ENCODE data around the gene ARFGAP1.
"Not testable (repeated sequence)": the region's sequence is repeated elsewhere in the genome, so short reads cannot be mapped to it uniquely, and the experiment has no call there.

ARFGAP1 gene

DNA sequence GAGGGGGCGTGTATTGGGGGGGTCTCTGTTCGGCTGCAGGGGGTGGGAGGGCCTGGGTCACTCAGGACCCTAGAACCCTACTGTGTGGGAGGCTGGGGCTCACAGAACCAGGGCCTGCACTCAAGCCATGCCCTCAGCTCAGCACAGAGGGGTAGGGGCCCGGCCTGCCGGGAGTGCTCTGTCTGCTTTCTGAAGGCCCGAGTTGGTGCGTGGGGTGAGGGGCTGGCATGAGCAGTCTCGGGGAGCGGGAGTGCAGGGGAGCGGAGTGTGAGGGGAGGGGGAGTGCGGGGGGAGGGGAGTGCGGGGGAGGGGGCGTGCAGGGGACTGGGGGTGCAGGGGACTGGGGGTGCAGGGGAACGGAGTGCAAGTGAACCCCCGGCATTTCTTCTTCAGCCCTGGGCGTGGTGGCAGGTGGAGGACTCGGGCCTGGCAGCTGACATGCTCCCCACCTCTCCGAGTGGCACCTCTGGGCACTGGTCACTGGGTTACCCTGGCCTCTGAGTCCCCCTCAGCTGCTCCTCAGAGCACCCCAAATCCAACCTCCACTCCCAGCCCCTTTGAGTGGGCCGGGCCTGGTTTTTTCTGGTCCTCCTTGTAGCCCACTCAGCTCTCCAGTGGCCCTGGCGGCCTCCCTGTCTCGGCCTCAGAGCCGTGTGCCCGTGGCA lies 21.4 kb downstream of the ARFGAP1 start:
- peaks cover 2% of the 10 kb centered on the region for H3K4me1 Mint-ChIP-seq
- peaks cover 15% of the 10 kb centered on the region for H3K27me3 Mint-ChIP-seq
- no peak overlapping the region for H3K4me3 Mint-ChIP-seq
- no peaks in the 10 kb centered on the region for H3K9me3 Mint-ChIP-seq
- no peak for ATAC-seq
- H3K36me3 Mint-ChIP-seq (ENCODE audit: low read depth), result no peaks in the 10 kb centered on the region
- no peak for DNase-seq
- no peak overlapping the region for H3K27ac Mint-ChIP-seq

DNA sequence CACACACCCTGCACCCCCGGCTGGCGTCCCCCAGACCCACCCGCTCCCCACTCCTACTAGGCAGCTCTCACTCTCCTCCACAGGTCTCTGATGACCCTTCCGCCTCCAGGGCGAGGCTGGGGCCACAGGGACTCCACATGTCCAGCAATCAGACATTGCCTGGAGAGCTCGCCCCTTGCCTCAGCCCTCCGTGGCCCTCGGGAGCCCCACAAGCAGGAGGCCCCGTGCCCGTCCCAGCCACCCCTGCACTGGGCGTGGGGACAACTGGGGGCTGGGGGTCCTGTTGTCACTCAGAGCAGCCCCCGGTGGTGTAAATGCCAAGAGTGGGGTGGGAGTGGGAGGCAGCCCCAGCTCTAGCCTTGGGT lies 21.9 kb downstream of the ARFGAP1 start:
- no peaks in the 10 kb centered on the region for H3K9me3 Mint-ChIP-seq

DNA sequence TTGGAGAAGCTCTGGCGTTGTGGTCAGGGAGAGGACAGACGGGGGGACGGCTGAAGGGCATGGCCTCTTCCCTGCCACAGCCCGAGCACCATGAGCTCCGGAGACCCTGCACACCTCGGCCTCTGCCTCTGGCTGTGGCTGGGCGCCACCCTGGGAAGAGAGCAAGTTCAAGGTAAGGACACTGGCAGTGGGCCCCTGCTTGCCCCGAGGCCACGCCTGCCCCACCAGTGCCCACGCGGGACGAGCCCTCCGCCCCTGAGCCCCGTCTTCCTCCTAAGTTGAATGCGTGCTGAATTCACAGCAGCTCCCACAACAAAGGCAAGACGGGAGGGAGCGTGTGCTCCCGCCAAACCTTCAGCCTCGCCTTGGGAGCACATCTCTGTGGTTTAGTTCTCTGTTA lies 22.4 kb downstream of the ARFGAP1 start:
- Mint-ChIP-seq H3K27ac (no peak overlapping the region), H3K4me1 (peaks cover 2% of the 10 kb centered on the region), H3K27me3 (peaks cover 20% of the 10 kb centered on the region), H3K9me3 (no peaks in the 10 kb centered on the region), H3K4me3 (no peak overlapping the region), H3K36me3 (ENCODE audit: low read depth) (no peaks in the 10 kb centered on the region)
- ATAC-seq (no peak), DNase-seq (no peak)

More for the DNA sequence above, 21.9 kb downstream of the ARFGAP1 start:
- ATAC-seq, result no peak
- Mint-ChIP-seq H3K4me1 (peaks cover 2% of the 10 kb centered on the region), H3K27ac (no peak overlapping the region), H3K36me3 (ENCODE audit: low read depth) (no peaks in the 10 kb centered on the region), H3K4me3 (no peak overlapping the region), H3K27me3 (peaks cover 20% of the 10 kb centered on the region)
- DNase-seq, result no peak

DNA sequence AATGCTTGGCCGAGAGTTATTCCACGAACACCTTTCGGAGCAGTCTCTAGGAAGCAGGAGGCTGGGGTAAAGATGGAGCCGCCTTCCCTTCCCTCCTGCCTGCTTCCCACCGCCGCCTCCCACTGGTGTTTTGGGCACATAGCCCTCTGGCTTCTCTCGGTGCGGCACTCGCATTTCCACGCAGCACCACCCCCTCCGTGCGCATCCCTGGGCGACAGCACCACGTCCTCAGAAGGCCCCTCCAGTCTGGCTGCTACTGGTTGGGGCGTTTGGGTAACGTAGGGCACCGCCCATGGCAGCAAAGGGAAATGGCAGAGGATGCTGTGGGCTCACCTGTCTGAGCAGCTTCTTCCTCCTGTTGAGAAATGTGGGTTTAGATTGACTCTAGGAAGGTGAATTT lies 22.8 kb downstream of the ARFGAP1 start:
- H3K27ac Mint-ChIP-seq, result no peak overlapping the region
- no peaks in the 10 kb centered on the region for H3K9me3 Mint-ChIP-seq
- ATAC-seq (no peak), DNase-seq (no peak)
- peaks cover 24% of the 10 kb centered on the region for H3K27me3 Mint-ChIP-seq
- no peaks in the 10 kb centered on the region for H3K36me3 Mint-ChIP-seq (ENCODE audit: low read depth)
- H3K4me1 Mint-ChIP-seq, result peaks cover 2% of the 10 kb centered on the region
- no peak overlapping the region for H3K4me3 Mint-ChIP-seq

DNA sequence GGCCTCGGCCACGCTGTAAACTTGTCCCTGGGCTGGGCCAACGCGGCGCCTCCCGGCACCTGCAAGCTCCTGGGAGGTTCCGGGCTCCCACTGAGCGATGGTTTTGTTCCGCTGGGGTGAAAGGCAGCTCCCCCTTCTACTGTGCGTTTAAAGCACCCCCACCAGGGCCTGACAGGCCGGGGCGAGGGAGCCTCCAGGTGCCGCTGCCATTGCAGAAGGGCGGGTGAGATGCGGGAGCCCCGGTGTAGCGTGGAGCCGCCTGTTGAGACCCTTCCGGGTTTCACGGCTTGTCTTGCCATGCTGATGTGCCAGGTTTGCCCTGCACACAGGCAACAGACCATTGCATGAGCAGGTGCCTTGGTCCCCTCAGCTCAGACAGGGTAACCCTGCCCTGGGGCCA lies 23.2 kb downstream of the ARFGAP1 start:
- peaks cover 2% of the 10 kb centered on the region for H3K4me1 Mint-ChIP-seq
- no peak for ATAC-seq
- no peak for DNase-seq
- H3K27me3 Mint-ChIP-seq, result peaks cover 24% of the 10 kb centered on the region
- H3K9me3 Mint-ChIP-seq, result no peaks in the 10 kb centered on the region
- H3K27ac Mint-ChIP-seq, result no peak overlapping the region
- no peaks in the 10 kb centered on the region for H3K36me3 Mint-ChIP-seq (ENCODE audit: low read depth)
- no peak overlapping the region for H3K4me3 Mint-ChIP-seq

DNA sequence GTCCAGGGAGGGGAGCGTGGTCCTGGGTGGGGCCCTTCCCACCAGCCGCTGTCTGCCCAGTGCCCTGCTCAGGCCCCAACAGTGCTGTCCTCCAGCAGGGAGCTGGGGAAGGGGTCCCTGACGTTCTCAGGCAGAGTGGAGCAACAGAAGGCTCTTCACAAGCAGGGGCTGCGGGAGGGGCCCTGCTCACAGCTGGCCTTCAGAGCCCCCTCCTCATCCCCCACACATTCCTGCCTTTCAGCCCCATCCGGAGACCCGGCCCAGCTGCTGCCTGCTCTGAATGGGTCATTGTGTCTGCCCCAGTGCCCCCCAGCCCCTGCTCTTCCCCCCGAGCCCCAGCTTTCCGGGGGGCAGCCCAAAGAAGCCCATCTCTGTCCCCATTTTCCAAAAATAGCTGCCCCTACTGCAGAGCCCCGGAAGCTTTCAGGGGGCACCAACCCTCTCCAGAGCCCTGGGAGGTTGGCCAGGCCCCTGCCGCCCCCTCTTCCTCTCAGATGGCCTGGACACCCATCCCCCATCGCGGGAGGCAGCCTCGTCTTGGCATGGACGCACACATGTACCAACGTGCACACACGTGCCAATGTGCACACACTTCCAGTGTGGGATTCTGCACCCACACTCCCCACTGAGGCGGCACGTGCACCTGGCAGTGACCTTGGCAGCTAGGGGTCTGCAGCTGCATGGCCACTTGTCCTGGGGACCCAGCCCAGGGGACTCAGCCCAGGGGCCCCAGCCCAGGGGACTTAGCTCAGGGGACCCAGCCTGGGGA lies 24.1 kb downstream of the ARFGAP1 start:
- no peaks in the 10 kb centered on the region for H3K36me3 Mint-ChIP-seq (ENCODE audit: low read depth)
- no peak for ATAC-seq
- DNase-seq, result no peak
- peaks cover 4% of the 10 kb centered on the region for H3K9me3 Mint-ChIP-seq
- no peak overlapping the region for H3K4me3 Mint-ChIP-seq
- peaks cover 30% of the 10 kb centered on the region for H3K27me3 Mint-ChIP-seq
- H3K4me1 Mint-ChIP-seq, result peaks cover 2% of the 10 kb centered on the region
- no peak overlapping the region for H3K27ac Mint-ChIP-seq

DNA sequence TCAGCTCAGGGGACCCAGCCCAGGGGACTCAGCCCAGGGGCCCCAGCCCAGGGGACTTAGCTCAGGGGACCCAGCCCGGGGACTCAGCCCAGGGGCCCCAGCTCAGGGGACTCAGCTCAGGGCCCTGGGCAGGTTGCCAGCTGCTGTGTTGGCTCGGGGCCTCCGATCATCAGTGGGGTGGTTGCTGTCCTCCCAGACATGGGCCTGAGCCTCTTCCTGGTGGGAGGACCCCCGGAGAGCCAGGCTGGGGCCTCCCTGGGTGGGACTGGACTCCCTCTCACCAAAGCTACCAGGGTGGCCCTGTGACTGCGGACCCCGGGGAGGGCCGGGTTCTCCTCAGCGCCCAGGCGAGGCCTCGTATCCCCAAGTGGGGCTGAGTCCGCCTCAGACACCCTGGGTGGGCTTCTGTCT lies 24.8 kb downstream of the ARFGAP1 start:
- no peak for ATAC-seq
- H3K4me1 Mint-ChIP-seq, result peaks cover 2% of the 10 kb centered on the region

DNA sequence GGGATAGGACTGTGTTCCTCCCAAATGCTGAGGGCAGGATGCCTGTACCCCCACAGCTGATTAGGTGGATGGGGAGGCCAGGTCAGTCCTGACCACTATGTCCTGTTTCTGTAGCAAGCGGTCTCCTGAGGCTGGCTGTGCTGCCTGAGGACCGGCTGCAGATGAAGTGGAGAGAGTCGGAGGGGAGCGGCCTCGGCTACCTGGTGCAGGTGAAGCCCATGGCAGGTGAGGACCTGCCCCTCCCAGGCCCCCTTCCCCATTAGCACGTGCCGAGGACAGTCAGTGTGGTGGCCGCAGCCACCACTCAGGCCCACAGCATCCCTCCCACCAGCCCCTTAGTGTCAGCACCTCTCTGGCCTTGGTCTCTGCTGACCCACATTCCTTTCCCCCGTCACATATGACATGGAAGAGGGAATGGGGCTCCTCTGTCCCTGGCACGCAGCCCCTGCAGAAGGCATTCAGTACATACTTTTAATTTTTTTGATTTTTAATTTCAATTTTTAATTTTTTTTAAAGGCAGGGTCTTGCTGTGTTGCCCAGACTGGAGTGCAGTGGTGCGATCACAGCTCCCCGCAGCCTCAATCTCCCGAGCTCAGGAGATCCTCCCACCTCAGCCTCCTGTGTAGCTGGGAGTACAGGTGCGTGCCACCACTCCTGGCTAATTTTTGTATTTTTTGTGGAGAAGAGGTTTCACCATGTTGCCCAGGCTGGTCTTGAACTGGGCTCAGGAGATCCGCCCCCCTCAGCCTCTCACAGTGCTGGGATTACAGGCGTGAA lies 25.4 kb downstream of the ARFGAP1 start:
- no peaks in the 10 kb centered on the region for H3K36me3 Mint-ChIP-seq (ENCODE audit: low read depth)
- no peak for DNase-seq
- H3K27ac Mint-ChIP-seq, result no peak overlapping the region
- H3K9me3 Mint-ChIP-seq, result peaks cover 7% of the 10 kb centered on the region
- H3K4me1 Mint-ChIP-seq, result peaks cover 2% of the 10 kb centered on the region
- peaks cover 30% of the 10 kb centered on the region for H3K27me3 Mint-ChIP-seq
- no peak overlapping the region for H3K4me3 Mint-ChIP-seq
- ATAC-seq, result no peak

More for the DNA sequence above, 24.8 kb downstream of the ARFGAP1 start:
- H3K27ac Mint-ChIP-seq, result no peak overlapping the region
- H3K36me3 Mint-ChIP-seq (ENCODE audit: low read depth), result no peaks in the 10 kb centered on the region
- peaks cover 30% of the 10 kb centered on the region for H3K27me3 Mint-ChIP-seq
- H3K9me3 Mint-ChIP-seq, result peaks cover 7% of the 10 kb centered on the region
- no peak overlapping the region for H3K4me3 Mint-ChIP-seq
- DNase-seq, result no peak

DNA sequence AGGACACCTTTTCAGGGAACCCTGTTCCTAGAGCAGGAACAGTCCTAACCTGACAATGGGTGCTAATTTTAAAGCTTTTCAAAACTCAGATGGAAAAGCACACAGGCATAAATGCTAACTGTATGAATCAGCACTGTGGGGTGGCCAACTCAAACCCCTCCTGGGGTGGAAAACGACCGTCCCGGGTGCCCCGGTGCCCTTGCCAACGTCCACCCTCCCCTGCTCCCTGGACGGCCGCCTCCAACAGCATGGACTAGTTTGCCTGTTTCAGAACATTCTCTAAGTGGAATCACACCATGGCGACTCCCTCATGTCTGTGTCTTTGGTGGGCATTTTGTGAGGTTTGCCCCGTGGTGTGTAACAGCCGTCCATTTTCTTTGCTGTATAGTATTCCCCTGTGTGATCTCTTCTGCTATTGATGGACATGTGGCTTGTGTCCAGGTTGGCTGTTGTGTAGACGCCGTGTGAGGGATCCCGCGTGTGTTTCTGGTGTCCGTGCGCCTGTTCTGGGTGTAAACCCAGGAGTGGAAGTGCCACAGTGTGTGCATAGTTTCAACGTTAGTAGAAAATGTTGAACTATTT lies 26.2 kb downstream of the ARFGAP1 start:
- Mint-ChIP-seq H3K27ac (no peak overlapping the region), H3K4me3 (no peak overlapping the region), H3K36me3 (ENCODE audit: low read depth) (no peaks in the 10 kb centered on the region), H3K4me1 (peaks cover 2% of the 10 kb centered on the region), H3K9me3 (peaks cover 7% of the 10 kb centered on the region), H3K27me3 (peaks cover 30% of the 10 kb centered on the region)
- DNase-seq (no peak), ATAC-seq (no peak)

DNA sequence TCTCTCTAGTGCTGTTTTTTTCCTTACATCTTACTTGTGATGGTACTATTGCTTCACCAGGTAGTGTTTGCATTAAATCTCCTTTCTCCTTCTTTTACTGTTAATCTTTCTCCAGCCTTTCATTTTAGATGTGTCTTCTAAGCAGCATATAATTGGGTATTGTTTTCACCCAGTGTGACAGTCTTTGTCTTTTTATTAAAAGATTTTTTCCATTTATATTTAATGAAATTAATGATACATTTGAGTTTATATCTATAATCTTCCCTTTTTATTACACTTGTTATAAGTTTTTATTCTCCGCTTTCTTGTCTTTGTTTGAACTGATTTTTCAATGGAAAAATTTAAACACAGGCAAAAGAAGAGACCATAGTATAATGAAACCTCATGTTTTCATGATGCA lies 29.1 kb downstream of the ARFGAP1 start:
- Mint-ChIP-seq H3K27me3 (peaks cover 26% of the 10 kb centered on the region), H3K36me3 (ENCODE audit: low read depth) (no peaks in the 10 kb centered on the region), H3K9me3 (peaks cover 7% of the 10 kb centered on the region), H3K4me3 (no peak overlapping the region), H3K27ac (no peak overlapping the region), H3K4me1 (no peaks in the 10 kb centered on the region)
- ATAC-seq (no peak), DNase-seq (no peak)

DNA sequence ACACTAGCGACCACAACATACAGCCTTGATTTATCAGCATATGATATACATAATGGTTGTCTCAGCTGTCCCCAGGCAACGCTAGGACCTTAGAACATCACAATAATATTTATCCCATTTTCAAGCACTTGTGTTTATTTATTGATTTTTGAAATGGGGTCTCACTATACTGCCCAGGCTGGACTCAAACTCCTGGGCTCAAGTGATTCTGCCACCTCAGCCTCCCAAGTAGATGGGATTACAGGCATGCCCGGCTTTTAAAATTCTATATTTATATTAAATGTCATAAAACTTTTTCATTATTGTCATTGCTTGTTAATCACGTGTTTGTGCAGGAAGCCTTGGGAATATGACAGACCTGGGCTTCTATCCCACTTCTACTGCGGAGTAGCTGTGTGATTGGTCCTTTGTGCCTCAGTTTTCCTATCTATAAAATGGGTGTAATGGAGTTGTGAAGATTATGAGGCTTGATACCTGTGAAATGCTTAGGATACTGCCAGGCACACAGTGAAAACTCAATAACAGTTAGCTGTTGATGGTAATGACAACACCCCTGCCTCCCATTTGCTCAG lies 30.6 kb downstream of the ARFGAP1 start:
- ATAC-seq, result no peak

DNA sequence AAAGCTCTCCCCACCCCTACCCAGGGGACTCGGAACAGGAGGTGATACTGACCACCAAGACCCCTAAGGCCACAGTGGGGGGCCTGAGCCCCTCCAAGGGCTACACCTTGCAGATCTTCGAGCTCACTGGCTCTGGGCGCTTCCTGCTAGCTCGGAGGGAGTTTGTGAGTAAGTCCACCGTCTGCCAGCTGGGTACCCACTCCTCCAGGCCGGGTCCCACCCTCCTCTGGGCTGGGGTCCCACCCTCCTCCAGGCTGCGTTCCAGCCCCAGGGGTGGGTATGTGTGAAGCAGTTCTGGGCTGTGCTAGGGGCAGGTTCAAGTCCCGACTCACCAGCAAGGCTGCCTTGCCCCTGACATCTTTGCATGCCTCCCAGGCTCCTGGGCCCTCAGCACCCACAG lies 32.8 kb downstream of the ARFGAP1 start:
- H3K9me3 Mint-ChIP-seq, result peaks cover 7% of the 10 kb centered on the region
- peaks cover 10% of the 10 kb centered on the region for H3K27me3 Mint-ChIP-seq
- no peak for DNase-seq
- ATAC-seq, result no peak
- no peaks in the 10 kb centered on the region for H3K4me1 Mint-ChIP-seq
- H3K27ac Mint-ChIP-seq, result no peak overlapping the region
- no peaks in the 10 kb centered on the region for H3K36me3 Mint-ChIP-seq (ENCODE audit: low read depth)
- H3K4me3 Mint-ChIP-seq, result no peak overlapping the region

More for the DNA sequence above, 30.6 kb downstream of the ARFGAP1 start:
- Mint-ChIP-seq H3K27ac (no peak overlapping the region), H3K4me1 (no peaks in the 10 kb centered on the region), H3K4me3 (no peak overlapping the region), H3K36me3 (ENCODE audit: low read depth) (no peaks in the 10 kb centered on the region), H3K9me3 (peaks cover 7% of the 10 kb centered on the region), H3K27me3 (peaks cover 21% of the 10 kb centered on the region)
- no peak for DNase-seq

DNA sequence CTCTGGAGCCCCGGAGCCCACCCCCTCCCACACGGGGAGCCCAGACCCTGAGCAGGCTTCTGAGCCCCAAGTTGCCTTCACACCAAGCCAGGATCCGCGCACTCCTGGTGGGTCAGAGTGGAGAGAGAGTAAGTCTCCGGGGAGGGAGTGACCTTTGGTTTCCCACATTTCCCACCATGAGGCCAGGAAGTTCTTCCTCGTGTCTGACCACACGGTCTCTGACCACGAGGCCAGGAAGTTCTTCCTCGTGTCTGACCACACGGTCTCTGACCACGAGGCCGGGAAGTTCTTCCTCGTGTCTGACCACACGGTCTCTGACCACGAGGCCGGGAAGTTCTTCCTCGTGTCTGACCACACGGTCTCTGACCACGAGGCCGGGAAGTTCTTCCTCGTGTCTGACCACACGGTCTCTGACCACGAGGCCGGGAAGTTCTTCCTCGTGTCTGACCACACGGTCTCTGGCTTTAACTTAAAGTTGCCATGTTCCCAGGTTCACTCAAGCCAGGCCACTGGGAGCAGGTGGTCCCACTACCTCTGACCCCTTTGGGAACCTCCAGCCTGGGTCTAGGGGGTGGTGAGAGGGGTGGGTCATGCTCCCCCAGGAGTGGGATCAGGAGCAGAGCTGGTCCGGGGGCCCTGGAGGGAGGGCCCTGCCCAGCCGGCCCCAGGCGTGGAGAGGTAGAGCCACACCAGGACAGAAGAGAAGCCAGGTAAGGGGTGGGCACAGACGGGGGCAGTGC lies 33.5 kb downstream of the ARFGAP1 start:
- H3K27ac Mint-ChIP-seq; ATAC-seq; H3K36me3 Mint-ChIP-seq (ENCODE audit: low read depth); DNase-seq; H3K4me3 Mint-ChIP-seq; H3K27me3 Mint-ChIP-seq; H3K4me1 Mint-ChIP-seq; H3K9me3 Mint-ChIP-seq: not testable (repeated sequence)
